Umbilical cord (tissue), 2 donors: ENCODE results near the gene UBA7. TPM values are rescaled to one million over a fixed set of nuclear protein-coding genes. Genes with fewer than 3 reads are reported as not detected.

Experiments
- DNase-seq: peaks from one replicate; pipeline ENCODE4 v3.0.0-alpha.2; 2015; ENCODE audit warnings: low spot score
- total RNA-seq: library from RNA; depleted of rRNA; stranded (reverse); fragments of >200 nt; gene quantifications from one replicate; pipeline ENCODE4 v1.2.3, GENCODE V29; 2014; ENCODE audit warnings: low replicate concordance; ENCODE audit not compliant: insufficient read depth

The UBA7 gene
- total RNA-seq, 1 donor from 2014 or later: 40.9 TPM

DNA sequence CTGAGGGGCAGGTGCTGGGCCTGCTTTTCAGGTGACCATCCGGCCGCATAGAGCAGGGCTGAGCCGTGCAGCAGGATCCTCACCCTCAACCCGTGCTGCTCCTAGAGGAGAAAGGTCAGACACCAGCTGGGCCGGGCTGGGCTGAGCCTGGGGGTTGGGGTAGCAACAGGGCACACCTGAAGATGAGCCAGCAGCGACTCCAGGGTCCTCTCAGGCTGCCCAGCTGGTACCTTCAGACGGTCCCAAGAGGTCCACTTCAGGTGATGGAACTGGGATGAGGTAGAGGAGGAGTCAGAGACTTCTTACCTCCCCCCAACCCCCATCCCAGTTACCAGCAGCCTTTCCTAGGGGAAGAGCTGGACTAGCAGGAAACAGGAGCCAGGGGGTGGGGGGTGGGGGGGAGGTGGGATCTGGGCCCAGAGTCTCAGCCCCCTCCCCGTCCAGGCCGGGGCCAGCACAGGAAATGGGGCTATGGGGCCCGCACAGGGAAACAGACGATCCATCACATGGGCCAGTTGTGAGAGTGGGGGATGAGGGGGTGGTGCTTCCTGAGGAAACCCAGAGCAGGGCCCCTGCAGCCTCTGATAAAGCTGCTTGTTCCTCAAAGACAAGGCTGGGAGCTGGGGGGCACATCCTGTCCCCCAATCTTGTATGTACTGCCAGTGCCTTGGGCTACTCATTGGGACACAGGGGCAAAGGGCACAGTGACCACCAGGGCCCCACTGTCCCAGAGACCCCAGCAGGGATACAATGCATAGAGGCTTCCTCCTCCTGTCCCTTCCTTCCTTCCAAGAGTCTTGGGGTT, 7.7 kb downstream of the UBA7 start:
- DNase-seq: peak; percentile 94

DNA sequence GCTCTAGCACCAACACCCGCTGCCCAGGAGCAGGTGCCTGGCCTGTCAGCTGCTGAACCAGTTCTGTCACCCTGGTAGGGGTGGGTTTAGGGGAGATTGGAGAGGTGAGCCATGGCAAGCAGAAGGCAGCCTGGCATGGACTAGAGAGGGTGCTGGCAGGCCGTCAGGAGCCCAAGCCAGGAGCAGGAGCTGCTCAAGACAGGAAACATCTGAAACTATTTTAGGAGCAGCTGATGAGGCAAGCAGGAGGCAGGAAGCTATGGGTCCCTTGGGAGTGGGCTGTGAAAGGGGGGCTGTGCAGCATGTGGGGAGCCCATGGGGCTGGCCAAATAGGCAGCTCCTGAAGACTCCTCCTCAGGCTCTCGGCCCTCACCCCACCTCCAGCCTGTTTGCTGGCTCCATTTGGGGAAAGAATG, 8.4 kb downstream of the UBA7 start:
- peak; percentile 80 for DNase-seq

DNA sequence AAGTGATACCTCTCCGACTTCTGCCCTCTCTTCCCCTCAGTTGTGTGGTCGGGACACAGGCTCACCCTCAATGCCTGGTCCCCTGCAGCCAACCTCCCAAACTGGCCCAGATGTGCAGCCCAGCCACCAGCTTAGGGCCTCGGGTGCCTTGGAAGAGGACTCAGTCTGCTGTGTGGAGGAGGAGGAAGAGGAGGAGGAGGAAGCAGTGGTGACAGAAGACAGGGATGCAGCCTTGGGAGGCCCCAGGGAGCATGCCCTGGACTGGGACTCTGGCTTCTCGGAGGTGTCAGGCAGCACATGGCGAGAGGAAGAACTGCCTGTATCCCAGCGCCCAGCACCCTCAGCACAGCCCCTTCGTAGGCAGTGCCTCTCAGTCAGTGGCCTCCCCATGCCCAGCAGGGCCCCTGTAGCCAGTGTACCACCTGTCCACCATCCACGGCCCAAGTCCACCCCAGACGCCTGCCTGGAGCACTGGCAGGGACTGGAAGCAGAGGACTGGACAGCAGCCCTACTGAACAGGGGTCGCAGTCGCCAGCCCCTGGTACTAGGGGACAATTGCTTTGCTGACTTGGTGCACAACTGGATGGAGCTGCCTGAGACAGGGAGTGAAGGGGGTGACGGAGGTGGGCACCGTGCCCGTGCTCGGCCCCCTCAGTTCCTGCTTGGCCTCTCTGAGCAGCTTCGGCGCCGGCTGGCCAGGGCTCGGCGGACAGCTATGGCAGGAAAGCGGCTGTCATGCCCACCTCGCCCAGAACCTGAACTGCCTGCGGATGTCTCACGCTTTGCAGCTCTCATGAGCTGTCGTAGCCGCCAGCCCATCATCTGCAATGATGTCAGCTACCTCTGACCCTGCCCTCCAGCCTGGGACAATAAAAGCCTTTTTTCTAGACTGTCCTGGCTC, 9.4 kb downstream of the UBA7 start:
- no peak for DNase-seq

DNA sequence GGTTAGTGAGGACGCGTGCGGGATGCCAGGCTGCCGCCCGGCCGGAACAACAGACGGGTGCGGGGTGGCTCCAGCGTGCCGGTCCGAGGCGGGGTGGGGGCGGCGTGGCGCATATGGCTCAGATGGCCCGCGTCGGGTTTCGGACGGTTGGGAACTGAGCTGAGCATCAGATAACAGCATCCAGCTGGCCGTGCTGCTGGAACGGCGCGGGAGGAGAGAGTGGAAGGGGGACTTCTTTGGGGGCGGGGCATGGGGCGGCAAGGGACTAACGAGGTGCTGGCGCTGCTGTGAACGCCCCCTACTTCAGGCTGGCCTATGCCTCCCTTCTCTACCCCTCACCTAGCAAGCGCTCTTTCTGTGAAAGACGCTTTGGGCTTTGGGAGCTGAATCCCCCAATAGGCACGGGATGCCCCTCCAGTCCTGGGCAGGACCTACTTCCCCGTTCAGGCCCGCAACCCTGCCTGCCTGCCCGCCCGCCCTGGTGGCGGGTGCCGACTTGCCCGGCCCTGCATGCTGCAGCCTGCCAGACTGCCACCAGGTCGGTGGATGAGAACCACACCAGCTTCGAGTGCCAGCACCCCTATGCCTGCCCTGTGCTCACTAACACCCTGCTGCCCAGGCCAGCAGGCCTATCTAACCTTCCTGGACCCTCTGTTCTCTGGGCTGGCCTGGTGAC, 10.2 kb downstream of the UBA7 start:
- DNase-seq: peak; percentile 82

DNA sequence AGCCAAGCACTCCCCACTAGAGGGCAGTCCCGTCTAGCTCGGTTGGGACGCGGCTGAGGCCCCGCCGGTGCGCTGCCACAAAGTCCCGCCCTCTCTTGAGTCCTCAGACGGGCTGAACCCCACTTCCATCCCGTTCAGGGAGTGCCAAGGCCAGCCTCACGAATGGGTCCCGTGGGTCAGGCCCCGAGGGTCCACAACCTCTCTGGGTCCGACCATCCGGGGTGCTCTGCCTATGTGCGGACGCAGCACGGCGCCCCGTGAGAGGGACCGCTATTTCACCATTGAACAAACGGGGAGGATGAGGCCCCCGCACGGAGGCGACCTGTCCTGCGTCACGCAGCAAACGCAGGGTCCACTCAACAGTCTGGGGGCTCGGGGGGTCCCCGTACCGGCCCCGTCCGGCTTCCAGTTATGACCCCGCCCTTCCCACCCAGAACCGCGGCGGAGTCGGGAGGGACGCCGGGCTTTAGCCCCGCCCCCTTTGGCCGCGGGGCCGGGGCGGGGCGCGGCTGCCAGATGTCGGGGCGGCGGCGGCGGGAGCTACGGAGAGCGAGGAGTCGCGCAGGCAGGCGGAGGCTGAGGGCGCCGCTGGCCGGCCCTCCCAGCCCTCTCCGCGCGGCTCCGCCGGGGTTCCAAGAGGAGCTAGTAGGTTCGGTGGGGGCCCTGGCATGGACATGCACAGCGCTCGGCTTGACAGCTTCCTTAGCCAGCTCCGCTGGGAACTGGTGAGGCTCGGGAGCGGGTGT, 10.9 kb downstream of the UBA7 start, which contains the start of gene INKA1:
Gene INKA1 (plus strand): TSS at position 543 of the 746 bp plus-strand sequence. CDS start 132 bp downstream, at position 675.
- DNase-seq: peak; percentile 94

DNA sequence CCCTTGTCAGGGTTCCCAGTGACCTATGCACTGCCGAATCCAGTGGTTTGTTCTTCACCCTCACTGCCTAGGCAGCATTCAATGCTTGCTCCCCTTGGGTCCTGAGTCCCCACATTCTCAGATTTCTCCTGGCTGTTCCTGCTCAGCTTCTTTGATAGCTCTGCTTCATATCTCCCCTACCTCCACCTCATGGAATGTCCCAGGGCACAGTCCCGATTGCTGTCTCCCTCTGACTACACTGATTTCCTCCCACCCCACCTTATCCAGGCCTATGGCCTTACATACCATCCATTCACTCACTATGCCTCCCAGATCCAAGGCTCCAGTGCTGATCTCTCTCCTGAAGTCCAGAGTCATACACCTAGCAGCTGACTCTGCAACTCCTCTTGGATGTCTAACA, 12.6 kb downstream of the UBA7 start:
- DNase-seq: no peak

DNA sequence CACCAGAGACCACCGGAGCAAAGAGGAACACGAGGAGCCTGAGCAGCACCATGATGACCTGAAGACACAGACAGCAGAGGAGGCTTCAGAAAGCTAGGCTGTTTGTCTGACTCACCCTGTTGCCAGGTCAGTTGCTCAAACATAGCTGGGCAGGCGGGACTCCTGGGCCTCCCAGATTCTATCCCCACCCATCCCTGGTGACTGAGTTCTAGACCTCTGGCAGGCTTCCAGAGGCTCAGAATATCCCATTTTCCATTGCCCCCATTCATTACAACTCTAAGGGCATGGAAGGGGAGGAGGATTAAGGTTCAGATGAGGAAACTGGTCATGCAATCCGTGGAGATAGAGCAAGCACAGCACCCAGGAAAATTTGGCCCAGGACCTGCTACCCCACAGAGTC, 14.0 kb downstream of the UBA7 start, which contains the start of gene CDHR4:
Gene CDHR4 (minus strand): TSS at position 113 of the 400 bp plus-strand sequence. CDS start 61 bp downstream, at position 52.
- DNase-seq: peak; percentile 77

DNA sequence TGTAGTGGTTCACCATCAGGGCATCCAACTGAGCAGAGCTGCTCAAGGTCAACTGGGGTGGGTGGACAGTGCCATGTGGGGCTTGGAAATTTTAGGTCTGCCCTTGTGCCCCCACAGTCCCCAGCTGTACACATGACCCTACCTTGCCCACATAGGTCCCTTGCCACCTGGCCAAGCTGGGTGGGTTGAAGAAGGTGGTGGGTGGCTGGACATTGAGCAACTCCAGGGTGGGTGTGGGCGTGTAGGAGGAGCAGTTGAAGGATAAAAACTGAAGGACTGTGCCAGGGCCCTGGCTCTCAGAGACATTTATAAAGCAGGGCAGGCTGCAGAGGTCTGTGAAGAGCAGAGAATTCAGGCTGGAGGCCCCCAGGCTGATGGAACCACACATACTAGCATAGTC, 14.6 kb downstream of the UBA7 start:
- DNase-seq: no peak

DNA sequence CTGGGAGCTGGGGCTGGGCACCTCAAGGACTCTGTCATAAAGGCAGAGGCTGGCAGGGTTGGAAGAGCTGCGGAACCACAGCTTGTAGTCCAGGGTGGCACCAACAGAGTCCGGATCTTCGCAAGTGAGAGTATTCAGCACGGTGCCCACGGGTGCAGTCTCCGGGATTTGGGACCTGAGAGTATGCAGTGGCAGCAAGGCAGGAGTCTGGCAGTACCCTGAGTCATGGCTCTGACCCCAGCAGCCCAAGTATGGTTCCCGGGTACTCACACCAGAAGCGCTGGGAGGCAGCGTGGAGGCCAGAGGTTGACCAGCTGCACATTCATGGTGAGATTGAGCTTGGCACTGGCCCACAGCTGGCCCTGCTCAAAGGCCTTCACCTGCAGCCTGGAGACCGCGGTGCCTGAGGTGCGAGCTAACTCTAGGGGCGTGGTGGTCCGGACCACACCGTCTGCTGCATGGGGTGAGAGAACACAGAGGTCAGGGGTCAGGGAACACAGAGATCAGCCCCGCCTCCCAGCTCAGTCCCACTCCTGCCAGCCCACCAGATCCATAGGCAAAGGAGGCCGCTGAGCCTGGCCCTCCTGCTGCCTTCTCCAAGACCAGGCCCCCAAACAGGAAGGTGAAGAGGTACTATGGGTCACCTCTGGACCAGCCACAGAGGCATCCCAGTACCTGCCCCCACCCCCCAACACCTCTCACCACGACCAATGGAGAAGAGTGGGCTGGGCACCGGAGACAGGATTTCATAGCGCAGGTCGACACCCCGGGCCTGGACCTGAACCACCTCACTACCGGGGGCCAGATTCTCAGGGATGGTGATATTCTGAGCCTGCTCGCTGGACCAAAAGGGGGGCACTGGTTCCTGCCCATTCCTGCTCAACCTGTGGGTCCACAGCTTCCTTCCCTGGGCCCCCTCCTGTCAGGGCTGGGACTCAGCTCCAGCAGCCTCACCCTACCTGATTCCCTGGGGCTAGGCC, 18.5 kb downstream of the UBA7 start:
- DNase-seq: no peak

DNA sequence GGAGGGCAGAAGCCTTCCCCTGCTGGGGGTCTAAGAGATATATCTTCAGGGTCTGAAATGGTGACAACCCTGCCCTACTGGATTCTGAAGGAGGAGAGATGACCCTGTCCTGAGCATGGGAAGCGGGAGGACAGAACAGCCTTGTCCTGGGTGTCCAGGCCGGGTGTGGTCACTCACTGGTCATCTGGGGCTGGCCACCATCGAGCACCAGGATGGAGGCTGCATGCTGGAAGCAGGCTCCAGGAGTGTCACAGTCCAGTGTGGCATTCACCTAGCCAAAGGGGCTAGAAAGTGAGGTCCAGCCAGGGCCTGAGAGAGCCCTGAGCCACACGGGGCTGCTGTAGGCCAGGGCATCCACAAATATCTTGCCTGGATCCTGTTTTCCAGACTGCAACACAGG, 19.3 kb downstream of the UBA7 start:
- no peak for DNase-seq

DNA sequence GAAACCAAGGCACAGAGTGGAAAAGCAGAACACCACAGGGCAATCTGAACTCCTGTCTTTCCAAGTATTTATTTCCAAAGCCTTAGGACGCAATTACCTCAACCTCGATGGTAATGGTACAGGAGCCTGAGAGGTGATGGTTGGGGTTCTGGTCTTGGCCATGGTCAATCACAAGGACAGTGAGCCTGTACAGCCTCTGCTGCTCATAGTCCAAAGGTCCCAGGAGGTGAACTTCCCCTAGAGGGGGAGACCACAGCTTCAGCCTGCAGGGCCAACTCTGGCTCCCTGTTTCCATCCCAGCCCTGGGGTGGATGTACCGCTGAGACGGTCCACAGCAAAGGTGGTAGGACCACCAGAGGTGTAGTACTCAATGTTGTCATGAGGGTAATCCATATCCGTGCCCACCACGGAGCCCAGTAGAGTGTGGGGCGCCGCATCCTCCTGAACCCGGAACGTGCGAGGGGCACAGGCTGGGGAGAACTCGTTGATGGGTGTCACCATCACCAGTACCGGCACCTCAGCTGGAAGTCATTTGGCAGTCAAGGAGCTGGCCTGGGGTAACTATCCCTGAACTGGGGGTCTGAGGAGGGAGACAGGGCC, 20.2 kb downstream of the UBA7 start:
- no peak for DNase-seq

DNA sequence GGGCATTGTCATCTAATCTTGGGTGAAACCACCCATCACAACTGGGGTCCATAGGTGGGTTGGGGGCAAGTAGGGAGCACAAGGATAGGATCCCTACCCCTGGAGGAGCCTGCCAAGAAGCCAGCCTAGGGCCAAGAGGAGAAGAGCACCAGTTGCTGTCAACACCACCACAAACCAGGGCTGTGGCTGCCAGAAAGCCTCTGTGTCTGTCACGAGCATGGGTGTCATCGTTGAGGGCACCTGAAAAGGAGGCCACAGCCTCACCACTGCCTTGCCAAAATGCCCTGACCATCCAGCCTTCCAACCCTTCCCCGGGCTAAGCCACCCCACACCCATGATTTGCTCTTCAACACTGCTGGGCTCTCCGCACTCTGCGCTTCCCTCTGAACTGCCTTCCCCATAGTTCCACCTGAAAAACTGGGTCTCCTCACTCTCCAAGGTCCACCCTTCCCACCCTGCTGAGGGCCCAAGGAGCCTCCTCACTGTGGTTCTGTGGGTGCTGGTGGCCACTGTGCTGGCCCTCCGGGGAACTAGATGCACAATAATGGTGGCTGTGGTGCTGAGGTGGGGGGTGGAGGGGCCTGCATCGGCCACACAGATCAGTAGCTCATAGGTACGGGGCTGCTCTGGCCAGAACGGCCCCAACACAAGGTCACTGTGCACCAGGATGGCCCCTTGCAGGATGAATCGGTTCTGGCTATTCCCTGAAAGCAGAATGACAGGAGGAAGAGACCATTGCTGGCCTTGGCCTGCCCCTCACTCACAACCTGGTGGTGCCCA, 21.2 kb downstream of the UBA7 start:
- no peak for DNase-seq

DNA sequence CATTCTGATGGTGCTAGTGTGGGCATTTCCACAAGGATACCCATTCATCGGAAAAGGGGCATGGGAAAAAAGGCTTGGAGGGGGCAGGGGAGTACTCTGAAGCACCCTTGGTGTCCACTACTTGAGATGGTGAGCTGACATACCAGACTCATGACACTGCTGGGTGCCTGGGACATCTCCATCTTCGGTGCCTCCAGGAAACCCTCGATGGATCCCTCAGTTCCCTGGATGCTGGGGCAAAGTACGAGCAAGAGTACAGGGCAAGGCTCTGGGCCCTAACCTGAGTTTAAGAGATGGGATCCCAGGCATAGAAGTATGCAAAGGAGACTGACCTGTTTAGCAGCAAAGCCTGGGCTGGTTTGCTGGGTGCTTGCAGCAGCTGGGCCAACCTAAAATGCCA, 22.2 kb downstream of the UBA7 start:
- DNase-seq: no peak

DNA sequence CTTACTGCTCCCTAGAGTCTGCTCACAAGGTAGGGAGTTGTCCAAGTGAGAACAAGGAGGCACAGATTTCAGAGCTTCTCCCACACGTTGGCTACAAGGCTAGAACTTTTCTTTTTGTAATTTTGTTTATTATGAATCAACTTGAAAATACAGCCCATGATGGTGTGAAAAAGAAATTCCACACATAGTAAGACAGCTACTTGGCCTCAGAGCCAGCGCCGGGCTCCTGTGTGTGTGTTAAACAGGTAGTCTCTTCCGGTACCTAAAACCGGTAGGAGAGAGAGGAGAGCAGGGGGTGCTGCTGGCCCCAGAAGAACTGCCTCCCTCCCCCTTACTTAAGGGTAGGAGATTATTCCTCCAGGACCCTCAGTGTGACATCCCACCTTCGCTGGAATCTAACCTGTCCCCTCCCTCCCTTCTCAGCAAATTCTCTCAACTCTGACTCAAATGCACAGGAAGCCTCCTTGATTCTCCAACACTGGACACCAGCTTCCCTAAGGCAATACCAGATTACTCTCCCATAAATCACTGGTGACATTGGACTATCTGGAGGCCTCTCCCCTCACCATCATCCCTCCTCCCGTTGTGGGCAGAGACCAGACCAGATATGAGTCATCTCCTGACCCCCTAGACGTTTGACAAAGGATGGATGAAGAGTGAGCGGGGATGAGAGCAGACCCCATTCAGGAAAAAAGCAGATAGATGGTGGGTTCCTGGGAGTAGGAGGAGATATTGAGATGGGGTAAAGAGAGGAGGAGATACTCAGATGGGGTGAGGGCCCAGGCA, 22.9 kb downstream of the UBA7 start:
- peak; percentile 24 for DNase-seq

DNA sequence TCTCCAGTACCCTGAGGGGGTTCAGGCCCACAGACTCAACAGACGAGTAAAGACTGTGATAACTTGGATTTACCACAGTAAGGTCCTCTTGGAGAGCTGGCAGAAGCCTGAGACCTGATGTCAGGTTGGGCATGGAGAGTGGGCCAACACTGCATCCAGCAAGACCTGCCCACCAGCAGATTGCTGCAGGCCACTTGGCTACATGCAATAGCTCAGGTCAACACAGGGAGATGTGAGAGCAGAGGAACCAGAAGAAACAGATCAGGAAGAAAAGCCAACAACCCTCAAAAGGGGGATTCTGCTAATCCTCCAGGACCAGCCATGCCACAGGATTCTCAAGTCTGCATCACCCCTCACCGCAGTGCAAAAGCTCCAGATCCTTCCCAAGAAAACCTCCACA, 25.7 kb downstream of the UBA7 start:
- no peak for DNase-seq

DNA sequence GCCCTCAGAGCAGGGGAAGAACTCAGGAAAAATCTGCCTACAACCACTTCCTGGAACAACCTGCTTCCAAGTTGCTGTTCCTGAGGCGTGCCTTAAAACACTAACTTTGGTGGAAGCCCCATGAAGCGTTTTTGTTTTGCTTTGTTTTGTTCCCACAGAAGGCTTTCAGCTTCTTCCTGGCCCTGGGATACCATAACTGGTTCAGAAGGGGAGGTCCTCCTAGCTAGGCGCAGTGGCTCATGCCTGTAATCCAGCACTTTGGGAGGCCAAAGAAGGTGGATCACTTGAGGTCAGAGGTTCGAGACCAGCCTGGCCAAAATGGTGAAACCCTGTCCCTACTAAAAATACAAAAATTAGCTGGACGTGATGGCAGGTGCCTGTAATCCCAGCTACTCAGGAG, 26.2 kb downstream of the UBA7 start:
- DNase-seq: no peak

DNA sequence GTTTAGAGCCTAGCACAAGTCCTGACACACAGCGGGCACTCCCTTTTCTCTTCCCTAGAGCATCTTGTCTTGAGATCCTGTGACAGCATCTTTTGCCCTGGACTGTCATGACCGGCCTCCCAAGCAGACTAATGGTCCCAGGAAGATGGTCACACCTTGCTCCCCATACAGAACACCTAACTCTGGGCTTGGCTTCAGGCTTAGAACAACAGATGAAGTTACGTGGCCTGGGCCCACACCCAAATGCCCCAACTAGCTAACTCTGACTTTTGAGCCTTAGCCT, 26.6 kb downstream of the UBA7 start:
- no peak for DNase-seq
